ENCODE measurements around the gene PTPN22. TPM values are rescaled to one million over a fixed set of nuclear protein-coding genes. Genes with fewer than 3 reads are reported as not detected.
A peak's percentile ranks its signal among the peaks of the same experiment; 100 is the strongest.

PTPN22 gene
- polyA plus RNA-seq, 1 donor (not counting 4 experiments of a cell fraction or from before 2014, with no cell fraction given): 0.39 TPM

DNA sequence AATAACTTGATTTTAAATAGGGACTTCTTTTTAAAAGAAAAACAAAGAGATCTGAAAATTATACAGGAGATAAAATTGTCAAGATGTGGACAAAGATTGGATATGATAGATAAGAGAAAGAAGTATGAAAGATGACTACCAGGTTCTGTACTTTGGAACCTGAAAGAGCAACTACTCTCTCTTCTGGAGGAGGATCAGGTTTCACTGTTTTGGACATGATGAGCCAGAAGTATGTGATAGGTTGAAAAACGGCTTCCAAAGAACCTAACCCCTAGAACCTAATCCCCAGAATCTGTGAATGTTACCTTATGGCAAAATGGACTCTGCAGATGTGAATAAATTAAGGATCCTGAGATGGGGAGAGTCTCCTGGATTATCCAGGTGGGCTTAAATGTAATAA lies 85.4 kb downstream of the PTPN22 start:
- Histone ChIP-seq H3K4me1 (ENCODE audit: control insufficient read depth, extremely low read depth, insufficient read depth, low read length) (peaks cover 10% of the 10 kb centered on the region), H3K4me2 (ENCODE audit: control insufficient read depth, extremely low read depth, insufficient read depth, low read depth, low read length) (no peak overlapping the region), H3K27ac (ENCODE audit: control insufficient read depth, insufficient read depth, low read length) (no peak overlapping the region), H2AFZ (ENCODE audit: control insufficient read depth, low read length) (no peak overlapping the region), H3K9me1 (ENCODE audit: control insufficient read depth, extremely low read depth, insufficient read depth, low read length) (peaks cover 5% of the 10 kb centered on the region), H3K9me3 (ENCODE audit: control insufficient read depth, low read depth, low read length) (no peaks in the 10 kb centered on the region), H3K4me3 (ENCODE audit: control insufficient read depth in 2 of 3, extremely low read depth in 1 of 3, insufficient read depth in 2 of 3, low read depth in 1 of 3, low read length in 3 of 3) (no peak overlapping the region), H3K36me3 (ENCODE audit: control insufficient read depth in 2 of 2, extremely low read depth in 1 of 2, insufficient read depth in 2 of 2, low read length in 2 of 2) (peaks cover 4 to 6% of the 10 kb centered on the region in 2 experiments), H3K79me2 (ENCODE audit: control insufficient read depth, insufficient read depth, low read length) (peaks cover 32% of the 10 kb centered on the region), H3K9ac (ENCODE audit: control insufficient read depth, extremely low read depth, insufficient read depth, low read length) (no peak overlapping the region), H4K20me1 (ENCODE audit: control insufficient read depth, extremely low read depth, insufficient read depth, low read length) (peaks cover 3% of the 10 kb centered on the region), H3K27me3 (ENCODE audit: control insufficient read depth, extremely low read depth, insufficient read depth, low read length) (no peaks in the 10 kb centered on the region)
- TF ChIP-seq, protein P1, sequence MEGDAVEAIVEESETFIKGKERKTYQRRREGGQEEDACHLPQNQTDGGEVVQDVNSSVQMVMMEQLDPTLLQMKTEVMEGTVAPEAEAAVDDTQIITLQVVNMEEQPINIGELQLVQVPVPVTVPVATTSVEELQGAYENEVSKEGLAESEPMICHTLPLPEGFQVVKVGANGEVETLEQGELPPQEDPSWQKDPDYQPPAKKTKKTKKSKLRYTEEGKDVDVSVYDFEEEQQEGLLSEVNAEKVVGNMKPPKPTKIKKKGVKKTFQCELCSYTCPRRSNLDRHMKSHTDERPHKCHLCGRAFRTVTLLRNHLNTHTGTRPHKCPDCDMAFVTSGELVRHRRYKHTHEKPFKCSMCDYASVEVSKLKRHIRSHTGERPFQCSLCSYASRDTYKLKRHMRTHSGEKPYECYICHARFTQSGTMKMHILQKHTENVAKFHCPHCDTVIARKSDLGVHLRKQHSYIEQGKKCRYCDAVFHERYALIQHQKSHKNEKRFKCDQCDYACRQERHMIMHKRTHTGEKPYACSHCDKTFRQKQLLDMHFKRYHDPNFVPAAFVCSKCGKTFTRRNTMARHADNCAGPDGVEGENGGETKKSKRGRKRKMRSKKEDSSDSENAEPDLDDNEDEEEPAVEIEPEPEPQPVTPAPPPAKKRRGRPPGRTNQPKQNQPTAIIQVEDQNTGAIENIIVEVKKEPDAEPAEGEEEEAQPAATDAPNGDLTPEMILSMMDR (optimal IDR thresholded peaks at IDR 0.05 in 1 of 3, IDR thresholded peaks at IDR 0.05 in 1 of 3, conservative IDR thresholded peaks at IDR 0.05 in 1 of 3; ENCODE audit: extremely low read depth in 1 of 3, insufficient read depth in 2 of 3, low read length in 3 of 3): no peak
- no peak for TF ChIP-seq EZH2 (IDR thresholded peaks at IDR 0.05; ENCODE audit: low read length)
- dilution Hi-C loops (cut with MboI; ENCODE audit: extremely low pct_ligation_motif_present, low sequenced_read_pairs): no loop called here
- DNase-seq (ENCODE audit: low read depth, low spot score) (no peak), FAIRE-seq (no peak)

DNA sequence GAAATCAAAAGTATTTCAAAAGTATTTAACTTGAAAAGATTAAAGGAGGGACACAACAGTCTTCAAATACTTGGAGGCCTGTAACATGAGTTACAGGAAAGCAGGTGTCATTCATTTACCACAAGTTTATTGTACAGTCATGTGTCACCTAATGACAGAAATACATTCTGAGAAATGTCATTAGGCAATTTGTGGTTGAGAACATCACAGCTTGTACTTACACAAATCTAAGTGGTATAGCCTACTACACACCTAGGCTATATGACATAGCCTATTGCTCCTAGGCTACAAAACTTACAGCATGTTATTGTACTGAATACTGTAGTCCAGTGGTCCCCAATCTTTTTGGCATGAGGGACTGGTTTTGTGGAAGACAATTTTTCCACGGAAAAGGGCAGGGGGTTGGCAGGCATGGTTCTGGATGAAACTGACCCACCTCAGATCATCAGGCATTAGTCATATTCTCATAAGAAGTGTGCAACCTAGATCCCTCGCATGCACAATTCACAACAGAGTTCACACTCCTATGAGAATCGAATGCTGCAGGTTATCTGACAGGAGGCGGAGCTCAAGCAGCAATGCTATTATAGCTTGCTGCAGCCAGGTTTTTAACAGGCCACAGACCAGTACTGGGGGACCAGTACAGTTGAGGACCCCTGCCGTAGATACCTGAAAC lies 87.3 kb downstream of the PTPN22 start:
- H3K79me2 ChIP-seq (ENCODE audit: control insufficient read depth, insufficient read depth, low read length): peaks cover 36% of the 10 kb centered on the region
- no peaks in the 10 kb centered on the region for H3K9me3 ChIP-seq (ENCODE audit: control insufficient read depth, low read depth, low read length)
- H3K27ac ChIP-seq (ENCODE audit: control insufficient read depth, insufficient read depth, low read length): no peak overlapping the region

More for the DNA sequence above, 87.3 kb downstream of the PTPN22 start:
- TF ChIP-seq, protein P1 (optimal IDR thresholded peaks at IDR 0.05 in 1 of 3, IDR thresholded peaks at IDR 0.05 in 1 of 3, conservative IDR thresholded peaks at IDR 0.05 in 1 of 3; ENCODE audit: extremely low read depth in 1 of 3, insufficient read depth in 2 of 3, low read length in 3 of 3): no peak
- TF ChIP-seq EZH2 (IDR thresholded peaks at IDR 0.05; ENCODE audit: low read length): no peak
- no peak overlapping the region for H3K4me3 ChIP-seq (ENCODE audit: control insufficient read depth in 2 of 3, extremely low read depth in 1 of 3, insufficient read depth in 2 of 3, low read depth in 1 of 3, low read length in 3 of 3)
- peaks cover 5% of the 10 kb centered on the region for H3K9me1 ChIP-seq (ENCODE audit: control insufficient read depth, extremely low read depth, insufficient read depth, low read length)
- H3K4me1 ChIP-seq (ENCODE audit: control insufficient read depth, extremely low read depth, insufficient read depth, low read length): peaks cover 10% of the 10 kb centered on the region
- no peak overlapping the region for H3K9ac ChIP-seq (ENCODE audit: control insufficient read depth, extremely low read depth, insufficient read depth, low read length)
- H3K4me2 ChIP-seq (ENCODE audit: control insufficient read depth, extremely low read depth, insufficient read depth, low read depth, low read length): peak overlapping the region; percentile 44
- no peaks in the 10 kb centered on the region for H3K27me3 ChIP-seq (ENCODE audit: control insufficient read depth, extremely low read depth, insufficient read depth, low read length)
- no peak overlapping the region for H2AFZ ChIP-seq (ENCODE audit: control insufficient read depth, low read length)
- FAIRE-seq (no peak), DNase-seq (ENCODE audit: low read depth, low spot score) (no peak)
- H3K36me3 ChIP-seq (ENCODE audit: control insufficient read depth in 2 of 2, extremely low read depth in 1 of 2, insufficient read depth in 2 of 2, low read length in 2 of 2): peaks cover 2% of the 10 kb centered on the region in 2 experiments
- H4K20me1 ChIP-seq (ENCODE audit: control insufficient read depth, extremely low read depth, insufficient read depth, low read length): peaks cover 3% of the 10 kb centered on the region
- dilution Hi-C loops (cut with MboI; ENCODE audit: extremely low pct_ligation_motif_present, low sequenced_read_pairs): no loop called here
